ENCODE measurements around the gene AMDHD2.
A peak's percentile ranks its signal among the peaks of the same experiment; 100 is the strongest.

The AMDHD2 gene

GRCh38 chr16:2482708-2483534 is 37.2 kb upstream of the AMDHD2 start:
- no peak for DNase-seq (ENCODE audit: extremely low spot score, insufficient read length, low read depth)
- no peak for FAIRE-seq

GRCh38 chr16:2483939-2484897 is 36.0 kb upstream of the AMDHD2 start:
- FAIRE-seq (no peak), DNase-seq (ENCODE audit: extremely low spot score, insufficient read length, low read depth) (no peak)

DNA sequence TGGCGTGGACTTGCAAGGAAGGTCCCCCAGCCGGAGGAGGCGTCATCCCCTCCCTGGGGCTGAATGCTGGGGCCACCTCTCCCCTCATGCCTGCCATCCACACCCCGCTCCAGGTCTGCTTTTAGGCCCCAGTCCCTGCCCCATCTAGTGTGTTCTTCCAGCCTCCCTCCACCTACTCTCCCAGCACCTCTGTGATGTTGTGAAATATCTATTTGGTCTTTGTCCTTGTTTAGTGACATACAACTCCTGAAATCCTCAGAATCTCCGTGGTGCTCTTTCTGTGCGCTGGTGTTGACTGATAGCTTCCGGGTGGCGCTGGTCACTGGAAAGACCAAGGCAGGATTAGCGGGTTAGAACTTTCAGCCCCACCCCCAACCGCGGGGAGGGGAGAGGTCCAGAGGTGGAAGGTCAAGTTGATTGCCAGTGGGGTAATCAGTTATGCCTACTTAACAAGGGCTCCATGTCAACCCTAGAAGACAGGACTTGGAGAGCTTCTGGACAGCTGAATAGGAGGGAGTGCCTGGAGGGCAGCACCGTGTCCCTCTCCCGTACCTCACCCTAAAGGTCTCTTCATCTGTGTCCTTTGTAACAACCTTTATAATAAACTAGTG is 35.2 kb upstream of the AMDHD2 start:
- no peak for FAIRE-seq
- DNase-seq (ENCODE audit: extremely low spot score, insufficient read length, low read depth): no peak

DNA sequence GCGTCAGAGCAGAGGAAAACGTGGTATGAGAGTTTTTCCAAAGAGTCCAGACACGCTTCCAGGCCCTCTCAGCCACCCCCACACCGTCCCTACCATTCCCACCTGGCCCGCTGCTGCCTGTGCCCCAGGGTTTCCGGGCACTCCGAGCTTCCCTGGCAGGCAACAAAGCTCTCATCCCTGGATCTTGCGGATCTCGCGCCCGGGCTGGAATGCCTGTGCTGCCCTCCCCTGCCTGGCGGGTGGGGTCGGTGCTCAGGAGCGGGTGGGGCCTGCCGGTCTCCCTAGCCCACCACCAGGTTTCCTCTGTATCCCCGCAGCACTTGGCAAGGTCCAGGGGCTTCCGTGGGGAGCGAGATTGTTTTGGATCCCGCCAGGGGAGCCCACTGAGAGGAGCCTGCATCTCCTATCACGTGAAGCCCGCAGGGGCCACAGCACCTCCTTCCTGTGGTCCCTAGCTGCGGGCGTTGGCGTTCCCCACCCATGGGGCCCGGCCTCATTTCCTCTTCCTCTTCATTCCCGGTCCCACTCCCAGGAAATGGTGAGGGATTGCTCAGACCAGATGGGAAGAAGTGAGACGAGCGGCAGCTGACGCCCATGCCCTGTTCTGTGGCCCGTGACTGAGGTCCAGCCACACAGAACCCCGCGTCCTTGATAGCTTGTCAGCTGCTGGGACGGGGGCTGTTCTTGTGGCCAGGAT is 34.2 kb upstream of the AMDHD2 start:
- FAIRE-seq (no peak), DNase-seq (ENCODE audit: extremely low spot score, insufficient read length, low read depth) (no peak)

DNA sequence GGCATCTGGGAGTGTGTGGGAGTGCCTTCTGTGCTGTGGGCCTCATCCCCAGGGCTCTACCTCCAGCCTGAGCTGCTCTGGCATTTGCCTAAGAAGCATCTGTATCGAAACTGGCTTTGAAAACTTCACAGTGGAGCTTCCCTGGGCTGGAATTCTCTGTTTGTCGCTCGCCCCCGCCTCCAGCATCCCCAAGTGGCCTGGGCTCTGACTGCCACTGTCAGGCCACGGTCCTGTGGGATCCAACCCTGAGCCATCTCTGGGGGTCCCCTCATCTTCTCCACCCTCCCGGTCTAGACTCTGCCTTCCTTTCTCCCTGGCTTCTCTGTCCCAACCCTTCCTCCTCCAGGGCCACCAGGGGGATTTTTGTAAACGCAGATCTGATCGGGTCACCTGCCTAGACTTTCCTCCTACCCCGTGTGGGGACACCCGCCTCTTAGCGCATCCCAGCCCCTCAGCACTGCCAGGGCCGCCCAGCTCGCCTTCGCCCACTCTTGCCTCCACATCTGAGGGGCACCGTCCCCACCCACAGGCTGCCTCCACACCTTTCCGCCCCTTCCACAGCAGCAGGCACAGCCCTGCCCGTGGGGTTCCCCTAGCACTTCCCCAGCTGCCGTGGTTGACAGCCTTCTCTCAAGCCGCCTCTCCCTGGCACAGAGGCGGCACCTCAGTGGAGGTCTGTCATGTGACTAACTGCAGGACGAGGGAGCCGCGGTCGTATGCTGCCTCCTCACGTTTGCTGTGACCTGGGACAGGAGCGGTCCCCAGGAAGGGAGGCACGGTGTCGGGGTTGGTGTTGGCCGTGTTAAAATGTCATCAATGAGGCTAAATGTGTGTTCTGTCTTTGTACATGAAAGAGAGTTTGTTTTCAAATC is 33.3 kb upstream of the AMDHD2 start:
- DNase-seq (ENCODE audit: extremely low spot score, insufficient read length, low read depth): peak; percentile 71

GRCh38 chr16:2487517-2487842 is 32.7 kb upstream of the AMDHD2 start:
- no peak for FAIRE-seq

More for the DNA sequence above, 33.3 kb upstream of the AMDHD2 start:
- peak; percentile 91 for FAIRE-seq

GRCh38 chr16:2487903-2488531 is 32.2 kb upstream of the AMDHD2 start:
- FAIRE-seq (no peak), DNase-seq (ENCODE audit: extremely low spot score, insufficient read length, low read depth) (no peak)

More at GRCh38 chr16:2487517-2487842, 32.7 kb upstream of the AMDHD2 start:
- DNase-seq (ENCODE audit: extremely low spot score, insufficient read length, low read depth): no peak

- DNase-seq (ENCODE audit: extremely low spot score, insufficient read length, low read depth) (no peak), FAIRE-seq (no peak)
Measured at GRCh38 chr16:2489581-2489980, 30.6 kb upstream of the AMDHD2 start.

DNA sequence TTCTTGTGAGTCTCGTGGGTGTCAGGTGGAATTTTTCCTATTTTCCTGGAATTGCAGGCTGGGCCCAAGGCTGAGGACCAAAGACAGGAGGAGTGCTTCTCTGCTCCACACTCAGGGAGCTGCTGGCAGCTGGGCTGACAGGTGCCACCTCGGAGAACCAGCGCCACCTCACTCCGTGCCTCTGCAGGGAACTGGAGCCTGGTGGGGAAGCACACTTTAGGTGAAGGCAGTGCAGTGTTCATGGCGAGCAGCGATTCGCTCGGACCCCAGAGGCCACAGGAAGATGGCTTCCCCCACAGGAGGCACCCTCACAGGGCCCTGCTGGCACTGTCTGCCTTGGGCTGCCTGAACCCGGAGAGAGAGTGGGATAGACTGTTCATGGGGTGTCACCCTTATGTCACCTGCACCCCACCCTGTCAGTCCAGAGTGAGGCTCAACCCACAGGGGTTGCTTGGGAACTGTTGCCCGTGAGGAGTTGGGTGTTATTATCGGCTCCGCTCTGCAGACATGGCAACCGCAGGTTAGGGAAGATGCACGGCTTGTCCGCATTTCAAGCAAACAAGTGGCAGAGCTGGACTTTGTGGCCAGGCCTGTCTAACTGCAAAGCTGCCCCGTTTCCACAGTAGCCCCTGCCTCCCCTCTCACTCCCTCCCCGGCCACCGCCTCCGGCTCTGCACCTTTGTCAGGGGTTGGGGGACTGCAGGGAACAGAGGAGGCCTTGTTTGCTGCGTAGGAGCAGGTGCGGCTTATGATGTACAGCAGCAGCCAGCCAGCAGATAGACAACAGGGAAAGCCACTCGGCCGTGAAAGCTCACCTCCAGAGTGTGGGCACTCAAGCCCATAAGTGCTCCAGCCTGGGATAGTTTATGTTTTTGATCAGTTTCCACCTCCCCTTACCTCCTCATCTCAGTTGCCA is 29.7 kb upstream of the AMDHD2 start:
- DNase-seq (ENCODE audit: extremely low spot score, insufficient read length, low read depth): no peak
- FAIRE-seq: no peak

GRCh38 chr16:2492292-2492691 is 27.9 kb upstream of the AMDHD2 start:
- no peak for DNase-seq (ENCODE audit: extremely low spot score, insufficient read length, low read depth)
- no peak for FAIRE-seq

GRCh38 chr16:2493605-2494004 is 26.6 kb upstream of the AMDHD2 start:
- FAIRE-seq (no peak), DNase-seq (ENCODE audit: extremely low spot score, insufficient read length, low read depth) (no peak)

DNA sequence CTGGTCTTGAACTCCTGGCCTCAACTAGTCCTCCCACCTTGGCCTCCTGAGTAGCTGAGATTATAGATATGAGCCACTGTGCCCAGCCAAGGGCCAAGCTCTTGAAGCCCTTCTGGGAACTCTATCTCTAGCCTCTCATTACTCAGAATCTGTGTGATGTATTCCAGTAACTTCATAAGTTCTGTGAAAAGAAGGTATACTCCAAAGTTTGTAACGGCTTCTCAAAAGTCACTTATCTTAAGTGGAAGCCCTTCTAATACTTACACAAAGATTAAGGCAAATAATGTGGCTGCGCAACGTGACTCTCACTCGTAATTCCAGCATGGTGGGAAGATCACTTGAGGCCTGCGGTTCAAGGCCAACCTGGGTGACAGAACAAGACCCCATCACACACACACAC is 25.6 kb upstream of the AMDHD2 start:
- FAIRE-seq (no peak), DNase-seq (ENCODE audit: extremely low spot score, insufficient read length, low read depth) (no peak)

DNA sequence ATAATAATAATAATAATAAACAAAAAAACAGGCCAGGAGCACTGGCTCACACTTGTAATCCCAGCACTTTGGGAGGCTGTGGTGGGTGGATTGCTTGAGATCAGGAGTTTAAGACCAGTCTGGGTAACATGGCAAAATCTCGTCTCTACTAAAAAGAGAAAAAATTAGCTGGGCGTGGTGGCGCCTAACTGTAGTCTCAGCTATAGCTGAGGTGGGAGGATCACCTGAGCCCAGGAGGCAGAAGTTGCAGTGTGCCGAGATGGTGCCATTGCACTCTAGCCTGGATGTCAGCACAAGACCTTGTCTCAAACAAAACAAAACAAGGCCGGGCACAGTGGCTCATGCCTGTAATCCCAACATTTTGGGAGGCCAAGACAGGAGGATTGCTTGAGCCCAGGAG is 25.1 kb upstream of the AMDHD2 start:
- FAIRE-seq (no peak), DNase-seq (ENCODE audit: extremely low spot score, insufficient read length, low read depth) (no peak)

GRCh38 chr16:2496223-2497115 is 23.7 kb upstream of the AMDHD2 start:
- FAIRE-seq (no peak), DNase-seq (ENCODE audit: extremely low spot score, insufficient read length, low read depth) (no peak)

DNA sequence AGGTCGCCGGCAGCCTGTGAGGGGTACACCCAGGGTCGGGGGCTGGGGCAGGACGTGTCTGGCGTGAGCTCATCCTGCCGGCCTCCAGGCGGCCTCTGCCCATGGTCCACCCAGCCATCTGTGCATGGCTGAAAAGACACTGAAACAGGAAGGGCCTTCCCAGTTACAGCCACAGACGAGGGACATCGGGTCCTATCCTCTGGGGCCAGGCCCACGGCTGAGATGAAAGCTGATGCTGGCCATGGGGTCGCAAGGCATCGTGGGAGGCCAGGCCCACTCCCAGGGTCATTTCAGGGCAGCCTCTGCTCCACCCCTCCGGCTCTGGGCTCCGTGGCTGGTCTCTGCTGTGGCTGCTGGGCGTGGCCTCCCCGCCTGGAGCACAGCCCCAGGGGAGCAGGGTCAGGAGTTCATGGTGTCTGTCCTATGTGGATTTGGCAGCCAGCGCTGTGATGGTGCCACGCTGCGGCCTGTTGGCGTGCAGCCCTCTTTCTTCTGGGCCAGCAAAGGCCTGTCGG is 23.0 kb upstream of the AMDHD2 start:
- no peak for DNase-seq (ENCODE audit: extremely low spot score, insufficient read length, low read depth)
- no peak for FAIRE-seq

DNA sequence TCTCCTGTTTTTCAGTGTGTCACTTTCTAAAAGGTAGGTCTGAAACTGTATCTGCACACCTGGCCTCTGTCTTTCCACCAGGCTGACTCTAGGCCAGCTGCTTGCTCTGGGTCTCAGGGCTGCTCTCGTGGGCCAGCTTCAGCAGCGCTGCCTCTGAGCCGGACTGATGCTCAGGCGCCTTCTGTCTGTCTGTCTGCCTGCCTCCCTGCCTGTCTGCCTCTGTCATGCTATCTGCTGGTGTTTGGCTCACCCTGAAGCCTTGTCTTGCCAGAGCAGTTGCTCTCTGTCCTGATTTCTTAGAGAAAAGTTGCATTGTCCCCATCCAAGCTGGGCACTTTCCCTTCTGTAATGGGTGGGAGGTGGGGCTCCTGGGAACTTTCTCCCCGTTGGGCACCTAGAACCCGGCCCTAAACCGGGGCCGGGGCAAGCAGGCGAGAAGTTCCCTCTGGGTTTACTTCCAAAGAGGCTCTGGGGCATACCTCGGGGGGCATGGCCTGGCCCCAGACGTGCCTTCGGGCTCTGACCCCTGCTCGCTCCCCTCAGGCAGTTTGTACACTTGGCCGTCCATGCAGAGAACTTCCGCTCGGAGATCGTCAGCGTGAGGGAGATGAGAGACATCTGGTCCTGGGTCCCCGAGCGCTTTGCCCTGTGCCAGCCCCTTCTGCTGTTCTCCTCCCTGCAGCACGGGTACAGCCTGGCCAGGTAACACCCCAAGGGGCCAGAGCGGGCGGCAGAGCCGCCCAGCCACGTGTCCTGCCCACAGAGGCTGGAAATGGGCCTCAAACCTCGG is 22.3 kb upstream of the AMDHD2 start:
- DNase-seq (ENCODE audit: extremely low spot score, insufficient read length, low read depth): no peak
- FAIRE-seq: no peak
